OCI-LY7 (cell line): ENCODE measurements around the gene XRCC6. TPM values are rescaled to one million over a fixed set of nuclear protein-coding genes. Genes with fewer than 3 reads are reported as not detected.

Source experiments
- BruUV-seq: library from RNA; stranded (reverse); fragments of 400-500 nt; replicated peaks from 2 replicates; lab custom pipeline; 2021; lab: Mats Ljungman, UMichigan
- CTCF ChIA-PET: fragments of 300-600 bp; sonication (Branson Sonifier 250); formaldehyde crosslinking; loops from one replicate; lab custom pipeline; 2022; ENCODE audit warnings: antibody characterized with exemption; ENCODE audit not compliant: unreplicated experiment; lab: Charles Lee
- POLR2A ChIA-PET: fragments of 300-600 bp; sonication (Branson Sonifier 250); formaldehyde crosslinking; loops from one replicate; lab custom pipeline; 2022; ENCODE audit warnings: antibody characterized with exemption; lab: Charles Lee
- DNase-seq: peaks from one replicate; pipeline ENCODE4 v3.0.0-alpha.2; 2015; ENCODE audit warnings: low spot score
- H2AFZ ChIP-seq: fragments of 200-600 bp; sonication (generic), shearing (Covaris generic); 2 replicates; pipeline ENCODE4 v1.6.1; 2014; ENCODE audit warnings: mild to moderate bottlenecking, antibody characterized with exemption, low read length, moderate library complexity
- H3K27ac ChIP-seq: fragments of 200-600 bp; sonication (generic); 2 replicates; pipeline ENCODE4 v1.5.1; 2014; ENCODE audit warnings: mixed run types, low read depth, mild to moderate bottlenecking, moderate library complexity, low read length, inconsistent platforms; ENCODE audit not compliant: poor library complexity, severe bottlenecking
- H3K36me3 ChIP-seq: fragments of 200-600 bp; sonication (generic); 2 replicates; pipeline ENCODE4 v1.6.1; 2014; ENCODE audit warnings: mild to moderate bottlenecking, antibody characterized with exemption, low read length, moderate library complexity, mixed read lengths; ENCODE audit not compliant: insufficient read depth
- H3K4me1 ChIP-seq: fragments of 200-600 bp; sonication (generic); 2 replicates; pipeline ENCODE4 v1.5.1; 2014; ENCODE audit warnings: mild to moderate bottlenecking, low read length; ENCODE audit not compliant: insufficient read depth, poor library complexity, severe bottlenecking
- H3K4me2 ChIP-seq: fragments of 200-600 bp; sonication (generic); 2 replicates; pipeline ENCODE4 v1.6.1; 2014; ENCODE audit warnings: mild to moderate bottlenecking, low read length
- H3K4me3 ChIP-seq: fragments of 200-600 bp; sonication (generic); 2 replicates; pipeline ENCODE4 v1.5.1; 2014; ENCODE audit warnings: mild to moderate bottlenecking, low read depth, low read length; ENCODE audit not compliant: poor library complexity, severe bottlenecking
- H3K79me2 ChIP-seq: fragments of 200-600 bp; sonication (generic); 2 replicates; pipeline ENCODE4 v1.6.1; 2016; ENCODE audit warnings: low read depth, mild to moderate bottlenecking, low read length, moderate library complexity, mixed read lengths; ENCODE audit not compliant: insufficient read depth
- H3K9me2 ChIP-seq: fragments of 200-600 bp; sonication (generic); 2 replicates; pipeline ENCODE4 v1.6.1; 2016; ENCODE audit warnings: mild to moderate bottlenecking, low read length, mixed read lengths; ENCODE audit not compliant: insufficient read depth
- H3K9me3 ChIP-seq: fragments of 200-600 bp; sonication (generic); 2 replicates; pipeline ENCODE4 v1.6.1; 2014; ENCODE audit warnings: mild to moderate bottlenecking, mixed run types, low read length, mixed read lengths
- H4K20me1 ChIP-seq: fragments of 200-600 bp; sonication (generic); 2 replicates; pipeline ENCODE4 v1.6.1; 2014; ENCODE audit warnings: mild to moderate bottlenecking, antibody characterized with exemption, low read length, moderate library complexity, mixed read lengths; ENCODE audit not compliant: insufficient read depth
- EZH2phosphoT487 ChIP-seq: fragments of 200-600 bp; sonication (generic); IDR thresholded peaks from 2 replicates; pipeline ENCODE4 v1.6.1; 2018; ENCODE audit warnings: low read depth, borderline replicate concordance, mild to moderate bottlenecking, mixed run types, antibody characterized with exemption, low read length, moderate library complexity, mixed read lengths
- intact Hi-C: fragments of 100-400 bp; cut with micrococcal nuclease; formaldehyde crosslinking; loops from one replicate; pipeline ENCODE4 v1.10.0; 2022; ENCODE audit not compliant: unreplicated experiment
- total RNA-seq, 2 experiments: library from RNA; depleted of rRNA in 1 of 2; stranded (reverse); fragments of >200 nt in 1 of 2; shearing (Covaris generic) in 1 of 2; gene quantifications; 2 replicates each; pipeline ENCODE4 v1.2.3, GENCODE V29; 2014 to 2022
- TF ChIP-seq, protein P1 (sequence below): fragments of 200-600 bp; sonication (generic); conservative IDR thresholded peaks from 2 replicates; pipeline ENCODE4 v1.5.1; 2014; ENCODE audit warnings: mild to moderate bottlenecking, antibody characterized with exemption, low read length, moderate library complexity, mixed read lengths

XRCC6 gene
- total RNA-seq, 2 experiments from 2014 or later, result 378 to 426 TPM

DNA sequence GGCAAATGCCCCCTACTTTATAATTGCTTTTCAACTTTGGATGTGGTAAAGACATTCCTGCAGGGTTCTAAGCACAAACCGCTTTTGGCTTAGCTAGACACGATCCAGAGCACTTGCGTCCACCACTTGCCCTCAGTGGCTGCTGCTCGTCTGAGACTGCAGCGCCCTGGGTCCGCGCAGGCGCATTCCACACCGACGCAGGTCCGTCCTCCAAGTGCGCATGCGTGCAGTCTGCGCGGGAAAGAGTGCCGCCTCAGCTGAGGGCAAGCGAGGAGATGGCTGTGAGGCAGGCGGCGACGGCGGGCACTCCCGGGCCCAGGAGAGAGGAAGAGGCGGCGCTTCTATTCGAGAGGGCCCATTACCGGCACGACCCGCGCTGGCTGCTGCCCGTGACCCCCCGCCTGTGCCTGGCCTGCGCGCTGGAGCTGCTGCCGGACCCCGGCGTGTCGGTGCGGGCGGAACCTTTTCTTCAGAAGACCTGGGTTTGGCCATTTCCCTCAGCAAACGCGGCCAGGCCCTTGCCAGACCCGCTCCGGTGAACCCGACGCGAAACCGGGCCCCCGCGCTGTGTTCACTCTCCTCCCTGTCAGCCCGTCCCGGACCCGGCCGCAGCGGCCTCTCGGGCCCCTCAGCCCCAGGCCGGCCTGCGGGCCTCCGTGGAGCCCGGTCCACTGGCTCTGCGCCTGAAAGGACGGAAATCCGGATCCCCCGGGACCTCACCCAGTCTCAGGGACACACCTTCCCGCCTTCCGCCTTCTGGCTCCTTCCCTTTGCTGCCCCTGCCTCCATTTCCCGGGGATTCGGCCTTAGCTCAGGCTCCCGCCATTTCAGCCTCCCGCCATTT lies 78.4 kb downstream of the XRCC6 start, which contains the start of gene MEI1:
Gene MEI1 (plus strand): TSS at position 240 of the 844 bp plus-strand sequence. CDS start 36 bp downstream, at position 276.
- H3K9me2 ChIP-seq, result no peaks in the 10 kb centered on the region
- no peaks in the 10 kb centered on the region for H3K79me2 ChIP-seq
- ChIA-PET CTCF (no interaction called here), POLR2A (interaction anchor here (0.6 kb wide), 1 partner anchor 13 kb away, joined by 4 read pairs; no protein-coding TSS in a partner anchor)
- H3K4me1 ChIP-seq, result peaks cover 13% of the 10 kb centered on the region
- DNase-seq, result no peak
- no peak for TF ChIP-seq EZH2phosphoT487
- TF ChIP-seq, protein P1, sequence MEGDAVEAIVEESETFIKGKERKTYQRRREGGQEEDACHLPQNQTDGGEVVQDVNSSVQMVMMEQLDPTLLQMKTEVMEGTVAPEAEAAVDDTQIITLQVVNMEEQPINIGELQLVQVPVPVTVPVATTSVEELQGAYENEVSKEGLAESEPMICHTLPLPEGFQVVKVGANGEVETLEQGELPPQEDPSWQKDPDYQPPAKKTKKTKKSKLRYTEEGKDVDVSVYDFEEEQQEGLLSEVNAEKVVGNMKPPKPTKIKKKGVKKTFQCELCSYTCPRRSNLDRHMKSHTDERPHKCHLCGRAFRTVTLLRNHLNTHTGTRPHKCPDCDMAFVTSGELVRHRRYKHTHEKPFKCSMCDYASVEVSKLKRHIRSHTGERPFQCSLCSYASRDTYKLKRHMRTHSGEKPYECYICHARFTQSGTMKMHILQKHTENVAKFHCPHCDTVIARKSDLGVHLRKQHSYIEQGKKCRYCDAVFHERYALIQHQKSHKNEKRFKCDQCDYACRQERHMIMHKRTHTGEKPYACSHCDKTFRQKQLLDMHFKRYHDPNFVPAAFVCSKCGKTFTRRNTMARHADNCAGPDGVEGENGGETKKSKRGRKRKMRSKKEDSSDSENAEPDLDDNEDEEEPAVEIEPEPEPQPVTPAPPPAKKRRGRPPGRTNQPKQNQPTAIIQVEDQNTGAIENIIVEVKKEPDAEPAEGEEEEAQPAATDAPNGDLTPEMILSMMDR, result no peak
- no TSS peak for BruUV-seq
- no peak within 1 kb of the TSS for H3K4me3 ChIP-seq
- no peak within 1 kb of the TSS for H2AFZ ChIP-seq
- H3K27ac ChIP-seq, result no peak within 1 kb of the TSS
- no peaks in the 10 kb centered on the region for H3K9me3 ChIP-seq
- H4K20me1 ChIP-seq, result no peaks in the 10 kb centered on the region
- H3K4me2 ChIP-seq, result no peak within 1 kb of the TSS
- intact Hi-C loops, result loop anchor here (5.0 kb wide), 4 partner anchors 48 to 213 kb away; partner anchors contain the start of gene CCDC134
- H3K36me3 ChIP-seq, result no peaks in the 10 kb centered on the region

DNA sequence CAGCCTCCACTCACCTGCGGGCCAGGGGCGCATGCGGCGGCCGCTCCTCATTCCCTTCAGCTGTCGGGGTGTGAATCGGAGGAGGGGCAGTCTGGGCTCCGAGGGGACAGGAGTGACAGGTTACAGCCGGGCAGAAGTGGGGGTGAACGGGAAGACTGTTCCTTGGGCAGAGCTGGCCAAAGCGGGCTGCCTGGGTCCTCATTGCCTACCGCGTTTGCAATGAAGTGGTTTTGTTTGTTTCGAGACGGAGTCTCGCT lies 78.9 kb downstream of the XRCC6 start:
- H3K4me3 ChIP-seq, result no peak overlapping the region
- no peak overlapping the region for H2AFZ ChIP-seq
- no peak for TF ChIP-seq EZH2phosphoT487
- TF ChIP-seq, protein P1, result no peak
- no peaks in the 10 kb centered on the region for H3K79me2 ChIP-seq
- no peaks in the 10 kb centered on the region for H4K20me1 ChIP-seq
- no peak overlapping the region for H3K4me2 ChIP-seq
- no peaks in the 10 kb centered on the region for H3K9me3 ChIP-seq
- no peaks in the 10 kb centered on the region for H3K36me3 ChIP-seq
- POLR2A ChIA-PET, result no interaction called here
- no peak for DNase-seq
- H3K4me1 ChIP-seq, result peaks cover 13% of the 10 kb centered on the region
- H3K9me2 ChIP-seq, result no peaks in the 10 kb centered on the region
- intact Hi-C loops, result no loop called here
- H3K27ac ChIP-seq, result no peak overlapping the region
- CTCF ChIA-PET, result no interaction called here
- BruUV-seq, result no TSS peak

DNA sequence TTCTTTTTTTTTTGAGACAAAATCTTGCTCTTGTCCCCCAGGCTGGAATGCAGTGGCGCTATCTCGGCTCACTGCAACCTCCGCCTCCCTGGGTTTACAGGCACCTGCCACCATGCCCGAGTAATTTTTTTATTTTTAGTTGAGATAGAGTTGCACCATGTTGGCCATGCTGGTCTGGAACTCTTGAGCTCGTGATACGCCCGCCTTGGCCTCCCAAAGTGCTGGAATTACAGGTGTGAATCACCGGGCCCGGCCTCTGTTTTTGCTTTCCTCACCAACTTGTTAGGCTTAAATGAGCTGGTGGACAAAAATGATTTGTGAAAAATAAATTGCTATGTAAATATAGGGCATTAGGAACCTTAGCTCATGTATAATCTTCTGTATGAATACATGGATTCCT lies 81.7 kb downstream of the XRCC6 start:
- H3K27ac ChIP-seq, result no peak overlapping the region
- no peak overlapping the region for H3K4me3 ChIP-seq
- no peaks in the 10 kb centered on the region for H3K9me2 ChIP-seq
- ChIA-PET CTCF (interaction anchor here (1.2 kb wide), 1 partner anchor 44 kb away, joined by 5 read pairs; no protein-coding TSS in a partner anchor), POLR2A (interaction anchor here (2.9 kb wide), 1 partner anchor 11 kb away, joined by 7 read pairs; no protein-coding TSS in a partner anchor)
- H3K4me1 ChIP-seq, result peaks cover under 1% of the 10 kb centered on the region
- H2AFZ ChIP-seq, result no peak overlapping the region
- H3K4me2 ChIP-seq, result no peak overlapping the region
- H3K79me2 ChIP-seq, result no peaks in the 10 kb centered on the region
- H4K20me1 ChIP-seq, result no peaks in the 10 kb centered on the region
- intact Hi-C loops, result no loop called here
- no peak for DNase-seq
- no peaks in the 10 kb centered on the region for H3K9me3 ChIP-seq
- no peaks in the 10 kb centered on the region for H3K36me3 ChIP-seq
- BruUV-seq, result no TSS peak
- TF ChIP-seq, protein P1, result no peak
- TF ChIP-seq EZH2phosphoT487, result no peak
